HCT116 (cell line): ENCODE data around the gene MAML1.

Experiments used
- CEBPB ChIP-seq: IDR thresholded peaks from 2 replicates; pipeline ENCODE4 v1.6.1; 2012; ENCODE audit warnings: low read depth
- CTCF ChIP-seq, 3 experiments: fragments of 200-600 bp in 1 of 3; sonication (generic) in 1 of 3; IDR thresholded peaks in 2 of 3; conservative IDR thresholded peaks in 1 of 3; 2 replicates each; pipeline ENCODE4 v1.5.1; 2012 to 2017; ENCODE audit warnings: low read depth in 2 of 3, low read length in 2 of 3, antibody characterized with exemption in 1 of 3, borderline replicate concordance in 1 of 3, control low read depth in 1 of 3, mild to moderate bottlenecking in 1 of 3, mixed read lengths in 1 of 3, mixed run types in 1 of 3, moderate library complexity in 1 of 3; ENCODE audit not compliant: insufficient read depth in 1 of 3
- EZH2 ChIP-seq: fragments of 200-600 bp; sonication (generic); IDR thresholded peaks from 2 replicates; pipeline ENCODE4 v1.6.1; 2017; ENCODE audit warnings: antibody characterized with exemption, mixed run types
- FOSL1 ChIP-seq: IDR thresholded peaks from 2 replicates; pipeline ENCODE4 v1.6.1; 2012; ENCODE audit warnings: low read depth
- POLR2A ChIP-seq: IDR thresholded peaks from 2 replicates; pipeline ENCODE4 v1.7.0; 2011; ENCODE audit warnings: borderline replicate concordance; ENCODE audit not compliant: insufficient read depth, insufficient read length; ENCODE audit errors: extremely low read depth
- POLR2AphosphoS5 ChIP-seq: IDR thresholded peaks from 2 replicates; pipeline ENCODE4 v1.6.1; 2011; ENCODE audit warnings: mild to moderate bottlenecking, low read depth, low read length, moderate library complexity
- SIN3A ChIP-seq: IDR thresholded peaks from 2 replicates; pipeline ENCODE4 v1.6.1; 2012; ENCODE audit warnings: low read depth
- ZFX ChIP-seq: fragments of 450-650 bp; IDR thresholded peaks from 2 replicates; pipeline ENCODE4 v1.6.1; 2017
- TF ChIP-seq, protein P1 (sequence below): IDR thresholded peaks from 2 replicates; pipeline ENCODE4 v1.6.1; 2011; ENCODE audit warnings: mild to moderate bottlenecking, low read length, moderate library complexity; ENCODE audit not compliant: insufficient replicate concordance; ENCODE audit errors: extremely low read depth

DNA sequence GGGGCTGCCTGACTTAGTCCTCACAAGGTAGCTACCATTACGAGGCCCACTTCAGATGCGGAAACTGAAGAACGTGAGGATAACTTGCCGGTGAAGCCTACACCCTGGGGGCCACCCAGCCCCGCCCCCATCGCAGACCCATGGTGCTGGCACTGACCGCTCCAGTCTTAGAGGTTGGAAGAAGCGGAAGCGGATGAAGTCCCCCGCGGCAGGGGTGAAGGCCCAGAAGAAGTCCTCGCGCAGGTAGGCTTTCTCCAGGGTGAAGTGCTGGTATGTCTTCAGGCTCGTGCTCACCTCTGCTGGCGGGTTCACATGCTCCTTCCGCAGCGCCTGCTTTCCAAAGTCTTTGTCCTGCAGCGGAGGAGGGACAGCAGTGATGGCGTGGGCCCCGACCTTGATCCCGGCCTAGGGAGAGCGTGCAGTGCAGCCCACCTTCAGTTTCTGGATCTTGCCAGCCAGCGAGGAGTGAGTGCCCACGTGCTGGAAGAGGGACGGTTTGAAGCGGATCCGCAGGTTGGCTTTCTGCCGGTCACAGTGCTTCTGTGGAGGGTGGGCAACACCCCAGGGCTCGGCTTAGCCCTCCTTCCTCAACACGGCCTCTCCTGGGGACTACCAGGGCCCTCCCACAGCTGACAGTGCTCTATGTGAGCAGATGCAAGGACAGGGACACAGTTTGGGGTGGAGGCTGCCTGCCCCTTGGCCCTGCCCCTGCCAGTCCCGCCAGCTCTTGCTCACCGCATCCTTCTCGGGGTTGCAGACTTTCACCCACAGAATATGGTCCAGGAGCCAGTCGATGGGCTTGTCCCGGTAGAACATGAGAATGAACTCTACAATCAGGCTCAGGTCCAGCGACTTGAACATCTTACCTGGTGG lies 66.4 kb downstream of the MAML1 start:
- TF ChIP-seq CTCF (IDR thresholded peaks at IDR 0.05 in 2 of 3, conservative IDR thresholded peaks at IDR 0.05 in 1 of 3; ENCODE audit: borderline replicate concordance in 1 of 3, insufficient read depth in 1 of 3, low read depth in 2 of 3, low read length in 2 of 3) (no peak), FOSL1 (no peak), POLR2AphosphoS5 (no peak), SIN3A (no peak), POLR2A (no peak), EZH2 (no peak), ZFX (no peak), CEBPB (no peak)
- TF ChIP-seq, protein P1, sequence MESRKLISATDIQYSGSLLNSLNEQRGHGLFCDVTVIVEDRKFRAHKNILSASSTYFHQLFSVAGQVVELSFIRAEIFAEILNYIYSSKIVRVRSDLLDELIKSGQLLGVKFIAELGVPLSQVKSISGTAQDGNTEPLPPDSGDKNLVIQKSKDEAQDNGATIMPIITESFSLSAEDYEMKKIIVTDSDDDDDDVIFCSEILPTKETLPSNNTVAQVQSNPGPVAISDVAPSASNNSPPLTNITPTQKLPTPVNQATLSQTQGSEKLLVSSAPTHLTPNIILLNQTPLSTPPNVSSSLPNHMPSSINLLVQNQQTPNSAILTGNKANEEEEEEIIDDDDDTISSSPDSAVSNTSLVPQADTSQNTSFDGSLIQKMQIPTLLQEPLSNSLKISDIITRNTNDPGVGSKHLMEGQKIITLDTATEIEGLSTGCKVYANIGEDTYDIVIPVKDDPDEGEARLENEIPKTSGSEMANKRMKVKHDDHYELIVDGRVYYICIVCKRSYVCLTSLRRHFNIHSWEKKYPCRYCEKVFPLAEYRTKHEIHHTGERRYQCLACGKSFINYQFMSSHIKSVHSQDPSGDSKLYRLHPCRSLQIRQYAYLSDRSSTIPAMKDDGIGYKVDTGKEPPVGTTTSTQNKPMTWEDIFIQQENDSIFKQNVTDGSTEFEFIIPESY = no peak
